Right kidney (tissue), 1 donor: Measurements from ENCODE around the gene ATXN7L1.

ENCODE experiments used
- DNase-seq: peaks from one replicate; pipeline ENCODE4 v3.0.0-alpha.2; 2016

The ATXN7L1 gene

DNA sequence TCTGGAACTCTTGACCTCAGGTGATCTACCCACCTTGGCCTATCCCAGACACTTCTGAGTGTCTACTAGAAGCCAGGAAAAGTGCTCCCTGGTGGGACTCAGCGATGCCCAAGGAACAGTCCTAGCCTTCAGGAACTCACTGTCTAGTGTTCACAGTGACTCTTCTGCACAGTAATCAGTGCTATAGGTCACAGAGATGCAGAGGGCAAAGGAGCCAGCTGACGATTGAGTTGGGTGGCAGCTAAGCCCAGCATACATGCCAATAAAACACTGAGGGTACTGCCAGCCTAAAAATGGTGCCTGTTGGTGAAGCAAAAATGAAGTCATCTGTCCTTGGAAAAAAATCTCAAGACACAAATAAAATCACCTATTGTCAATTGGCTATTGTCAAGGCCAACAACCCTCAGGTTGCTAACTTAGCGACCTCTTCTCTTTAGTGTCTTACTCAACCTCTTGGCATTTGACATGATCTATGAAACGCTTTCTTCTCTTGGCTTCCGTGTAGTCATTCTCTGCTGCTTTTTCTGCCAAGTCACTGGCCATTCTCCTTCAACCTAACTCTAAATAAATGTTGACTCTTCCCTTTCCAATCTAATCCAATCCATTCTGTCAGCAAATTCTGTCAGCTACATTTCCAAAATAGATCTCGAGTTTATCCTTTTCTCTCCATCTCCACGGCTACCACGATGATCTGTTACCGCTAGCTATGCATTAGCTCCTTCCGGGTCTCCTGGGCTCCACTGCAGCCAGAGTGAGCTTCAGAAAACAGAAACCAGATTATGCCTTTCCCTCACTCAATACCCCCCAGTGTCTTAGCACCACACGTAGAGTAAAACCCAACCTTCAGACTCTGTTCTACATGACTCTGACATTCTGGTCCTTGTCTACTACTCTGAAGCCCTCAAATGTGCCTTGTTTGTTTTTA lies 99.2 kb downstream of the ATXN7L1 start:
- DNase-seq, result no peak

DNA sequence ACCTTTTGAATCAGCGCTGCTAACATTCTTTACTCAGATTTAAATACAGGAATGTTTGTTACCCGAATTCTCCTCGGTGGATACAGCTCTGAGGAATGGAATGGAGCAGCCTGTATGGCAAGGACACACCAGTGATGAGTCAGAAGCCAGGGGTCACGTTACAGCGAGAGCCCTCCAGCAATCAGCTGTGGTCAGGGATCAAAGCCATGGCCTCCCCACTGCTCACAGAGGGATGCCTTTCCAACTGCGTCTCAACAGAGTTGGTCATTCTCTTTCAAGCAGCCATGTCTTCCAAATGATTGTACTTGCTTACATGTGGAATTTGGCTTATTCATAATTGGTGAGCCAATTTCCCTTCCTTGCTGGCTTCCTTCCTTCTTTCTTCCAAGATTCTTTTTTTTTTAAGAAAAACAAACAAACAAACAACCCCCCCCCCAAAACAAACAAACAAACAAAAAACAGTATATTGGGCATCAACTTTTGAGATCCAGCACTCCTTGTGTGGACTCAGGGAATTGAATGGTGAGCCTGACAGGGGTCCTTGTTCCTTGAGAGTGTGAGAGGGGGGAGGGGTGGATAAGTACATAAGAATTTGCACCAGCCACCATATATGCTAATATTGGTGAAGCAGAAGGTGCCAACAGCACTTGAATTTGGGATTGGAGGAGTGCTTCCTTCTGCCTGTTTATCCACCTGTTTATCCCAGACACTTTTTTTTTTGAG lies 100.2 kb downstream of the ATXN7L1 start:
- DNase-seq, result no peak

DNA sequence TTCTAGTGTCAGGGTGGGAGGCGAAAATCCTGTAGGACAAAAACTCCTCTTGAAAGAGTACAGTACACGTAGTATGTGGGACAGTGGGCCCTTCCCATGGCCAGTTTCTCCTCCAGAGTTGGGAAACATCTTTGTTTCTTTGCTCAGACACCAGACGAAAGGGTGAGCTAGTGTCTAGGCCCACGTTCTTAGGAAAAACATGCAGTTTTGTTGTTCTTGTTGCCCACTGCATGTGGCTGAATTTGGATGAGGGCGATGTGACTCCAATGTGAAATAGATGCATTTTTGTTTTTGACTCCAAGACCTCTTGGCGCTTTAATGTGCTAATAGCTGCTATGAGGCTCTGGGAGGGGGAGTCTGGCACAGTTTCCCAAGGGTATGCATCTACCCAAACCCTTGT lies 100.8 kb downstream of the ATXN7L1 start:
- no peak for DNase-seq

DNA sequence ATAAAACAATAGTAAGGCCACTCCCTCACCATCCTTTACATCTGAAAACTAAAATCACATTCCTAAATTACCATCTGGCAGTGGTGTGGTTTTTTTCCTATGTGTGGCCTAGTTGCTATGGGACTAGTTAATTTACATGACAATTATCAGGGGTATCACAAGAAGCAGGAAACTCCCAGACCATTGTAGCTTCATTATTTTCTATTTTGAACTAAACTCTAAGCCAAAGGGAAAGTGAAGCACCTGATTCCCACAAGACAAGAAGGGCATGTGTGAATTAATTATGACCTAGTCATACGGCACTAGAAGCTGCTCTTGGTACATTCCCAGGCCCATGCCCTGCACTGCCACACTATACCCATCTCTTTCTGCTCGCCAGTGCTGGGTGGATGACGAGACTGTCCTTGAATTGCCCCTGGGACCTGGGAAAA lies 103.4 kb downstream of the ATXN7L1 start:
- DNase-seq, result no peak

DNA sequence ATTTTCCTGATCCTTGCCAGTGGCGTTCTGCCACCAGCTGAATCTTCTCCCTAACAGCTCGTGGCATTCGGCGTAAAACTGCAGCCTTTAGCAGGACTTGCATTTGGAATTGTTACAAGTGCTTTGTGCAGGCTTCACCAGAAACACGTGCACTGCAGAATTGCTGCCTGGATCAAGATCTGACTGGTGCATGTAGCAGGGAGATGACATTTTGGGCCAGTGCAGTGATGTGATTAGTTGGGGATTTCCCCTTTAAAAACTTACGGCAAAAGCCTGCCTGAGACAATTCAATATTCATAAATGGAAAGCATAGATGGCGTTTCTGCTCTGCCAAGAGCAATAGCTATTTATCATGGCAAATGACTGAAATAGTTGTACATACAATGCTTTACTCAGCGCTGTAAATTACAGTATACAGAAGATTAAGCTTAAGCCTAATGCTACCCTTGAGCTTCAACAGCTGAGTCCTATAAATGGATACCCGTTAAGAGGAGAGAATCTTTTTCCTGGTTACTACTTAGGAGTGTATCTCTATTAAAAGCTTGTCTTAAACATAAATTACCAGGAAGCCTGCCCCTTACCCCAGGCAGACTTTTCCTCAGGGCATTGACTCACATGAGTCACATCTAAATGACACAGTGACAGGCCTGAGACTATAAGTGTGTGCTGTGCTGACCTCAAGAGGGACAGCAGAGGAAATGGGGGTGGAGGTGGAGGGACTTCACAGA lies 106.3 kb downstream of the ATXN7L1 start:
- DNase-seq, result no peak

DNA sequence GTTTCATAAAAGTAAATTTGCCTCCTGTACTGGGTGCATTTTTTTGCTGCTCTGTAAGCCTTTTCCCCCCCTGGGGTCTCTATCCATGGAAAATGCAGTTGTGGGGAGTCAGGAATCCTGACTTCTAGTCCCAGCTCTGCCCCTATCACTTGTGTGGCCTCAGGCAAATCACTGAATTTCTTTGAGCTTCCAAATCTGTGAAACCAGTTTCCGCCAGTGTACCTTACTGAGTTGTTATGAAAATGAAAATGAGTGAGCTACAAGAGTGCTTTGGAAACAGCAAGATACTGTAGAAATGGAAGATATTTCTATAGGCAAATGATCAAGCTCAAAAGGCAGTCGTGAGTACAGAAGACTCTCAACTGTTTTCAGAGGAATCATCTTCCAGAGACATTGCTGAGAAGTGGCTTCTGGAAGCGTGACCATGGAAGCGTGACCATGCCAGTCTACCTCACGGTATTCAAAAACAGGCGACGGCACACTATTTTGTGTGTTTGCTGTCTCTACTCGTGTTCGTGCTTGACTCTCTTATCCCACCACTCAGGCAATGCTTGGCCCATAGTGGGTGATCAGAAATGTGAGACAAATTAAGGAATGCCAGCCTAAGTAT lies 107.4 kb downstream of the ATXN7L1 start:
- no peak for DNase-seq

DNA sequence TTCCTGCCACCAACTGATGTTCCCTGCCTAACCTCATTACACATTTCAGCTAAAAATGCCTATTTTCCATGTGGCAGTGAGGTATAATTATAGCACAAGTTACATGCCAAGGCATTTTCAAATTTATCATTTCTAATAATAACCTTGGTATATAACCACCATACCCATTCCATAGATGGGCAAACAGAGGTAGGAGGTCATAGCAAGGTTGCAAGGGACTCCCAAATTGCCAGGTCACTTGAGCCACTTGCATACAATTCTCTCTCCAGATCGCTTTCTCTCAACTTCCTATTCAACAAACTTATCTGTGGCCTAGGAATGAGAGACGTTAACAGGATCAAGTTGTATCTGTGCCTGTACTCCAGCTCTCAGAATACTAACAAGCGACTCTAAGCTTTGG lies 108.3 kb downstream of the ATXN7L1 start:
- no peak for DNase-seq

DNA sequence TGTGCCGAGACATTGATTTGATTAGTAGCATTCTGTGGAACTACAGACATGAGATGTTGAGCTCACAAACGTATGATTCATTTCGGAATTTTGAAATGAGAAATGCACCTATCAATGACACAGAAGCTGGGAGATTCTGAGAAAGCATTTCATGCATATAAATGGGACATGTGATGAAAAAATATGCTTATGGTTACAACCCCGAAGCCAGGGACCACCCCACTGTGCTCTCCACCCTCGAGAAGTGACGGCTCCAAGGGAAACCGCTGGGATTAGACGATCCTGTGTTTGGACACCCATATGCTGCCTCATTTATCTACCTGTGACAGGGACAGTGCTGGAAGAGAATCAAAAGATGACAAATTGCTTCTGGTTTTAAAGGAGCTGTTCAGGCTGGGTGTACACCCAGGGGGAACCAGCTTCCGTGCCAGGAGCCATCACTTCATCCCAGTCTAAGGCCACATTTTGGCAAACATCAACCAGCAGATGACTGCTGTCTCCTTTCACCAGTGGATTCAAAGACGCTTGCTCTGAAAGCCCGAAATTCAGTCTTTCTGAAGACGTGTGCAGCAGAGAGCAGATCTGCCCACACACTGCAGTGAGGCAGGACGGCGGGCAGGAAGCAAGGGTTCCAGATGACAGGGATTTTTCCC lies 109.9 kb downstream of the ATXN7L1 start:
- no peak for DNase-seq

DNA sequence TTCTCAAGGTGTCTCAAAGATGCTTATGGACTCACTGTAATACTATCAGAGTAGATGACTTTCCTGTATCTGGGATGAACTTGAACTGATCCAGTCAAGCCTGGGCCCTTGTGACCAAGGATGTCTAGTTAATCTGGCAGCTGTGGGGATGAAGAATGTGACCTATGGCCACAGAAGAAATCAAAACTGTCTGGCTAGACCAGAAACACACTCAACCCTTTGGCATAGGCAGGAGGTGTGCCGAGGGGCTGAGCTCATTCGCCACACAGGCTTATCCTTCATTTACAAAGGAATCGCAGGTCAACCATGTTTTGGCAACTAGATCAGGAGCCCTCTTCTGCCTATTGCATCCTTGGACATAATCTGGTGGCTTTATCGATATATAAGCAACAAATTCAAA lies 110.6 kb downstream of the ATXN7L1 start:
- DNase-seq, result no peak

DNA sequence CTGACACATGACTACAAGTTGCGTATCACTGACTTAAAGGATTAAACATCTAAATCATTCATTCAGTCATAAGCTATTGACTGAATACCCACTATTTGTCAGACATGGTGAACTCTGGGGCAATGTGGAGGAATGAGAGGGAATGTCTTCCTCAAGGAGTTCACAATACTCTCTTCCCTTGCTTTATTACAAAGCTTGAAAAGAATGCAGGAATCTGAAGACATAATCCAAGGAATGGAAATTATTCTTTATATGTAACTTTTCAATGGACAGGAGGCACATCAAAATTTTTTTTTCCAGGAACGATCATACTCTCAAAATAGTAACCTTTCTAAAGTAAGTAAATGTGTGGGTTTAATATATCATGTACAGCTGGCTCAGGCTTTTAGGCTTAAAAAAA lies 111.9 kb downstream of the ATXN7L1 start:
- DNase-seq, result no peak

DNA sequence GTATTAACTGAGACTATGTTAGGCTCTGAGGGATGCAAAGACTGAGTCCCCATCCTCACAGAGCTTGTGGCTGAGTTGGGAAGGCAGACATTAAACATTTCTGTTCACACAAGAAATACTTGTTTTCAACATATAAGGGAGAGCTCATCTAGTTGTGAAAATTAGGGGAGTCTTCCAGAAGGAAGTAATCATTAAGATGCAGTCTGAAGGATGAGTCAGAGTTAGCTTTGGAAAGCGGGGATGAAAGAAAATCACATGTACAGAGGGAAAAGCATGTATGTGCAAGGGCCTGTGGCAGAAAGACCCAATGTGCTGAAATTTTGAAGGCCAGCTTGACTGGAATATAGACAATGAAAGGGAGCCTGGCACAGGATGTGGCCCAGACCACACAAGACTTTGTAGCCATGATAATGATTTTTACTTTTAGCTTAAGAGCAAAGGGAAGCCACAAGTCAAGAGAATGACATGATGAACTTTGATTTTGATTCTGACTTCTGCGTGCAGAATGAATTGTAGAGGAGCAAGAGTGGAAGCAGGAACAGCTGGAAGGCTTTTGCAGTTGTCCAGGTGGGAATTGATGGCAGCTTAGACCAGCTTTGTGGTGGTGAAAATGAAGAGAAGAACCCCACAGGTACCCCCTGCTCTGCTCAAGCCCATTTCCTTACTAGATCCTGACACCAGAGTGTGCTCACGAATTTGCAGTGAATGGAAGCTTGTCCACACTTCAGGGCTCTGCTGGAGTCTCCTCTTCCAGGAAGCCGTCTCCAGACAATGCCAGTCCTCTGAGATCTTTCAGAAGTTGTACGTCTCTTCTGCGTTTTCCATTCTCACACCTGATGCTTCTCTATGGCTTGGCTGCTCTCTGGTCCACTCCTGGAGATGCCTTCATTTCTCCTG lies 115.6 kb downstream of the ATXN7L1 start:
- no peak for DNase-seq

DNA sequence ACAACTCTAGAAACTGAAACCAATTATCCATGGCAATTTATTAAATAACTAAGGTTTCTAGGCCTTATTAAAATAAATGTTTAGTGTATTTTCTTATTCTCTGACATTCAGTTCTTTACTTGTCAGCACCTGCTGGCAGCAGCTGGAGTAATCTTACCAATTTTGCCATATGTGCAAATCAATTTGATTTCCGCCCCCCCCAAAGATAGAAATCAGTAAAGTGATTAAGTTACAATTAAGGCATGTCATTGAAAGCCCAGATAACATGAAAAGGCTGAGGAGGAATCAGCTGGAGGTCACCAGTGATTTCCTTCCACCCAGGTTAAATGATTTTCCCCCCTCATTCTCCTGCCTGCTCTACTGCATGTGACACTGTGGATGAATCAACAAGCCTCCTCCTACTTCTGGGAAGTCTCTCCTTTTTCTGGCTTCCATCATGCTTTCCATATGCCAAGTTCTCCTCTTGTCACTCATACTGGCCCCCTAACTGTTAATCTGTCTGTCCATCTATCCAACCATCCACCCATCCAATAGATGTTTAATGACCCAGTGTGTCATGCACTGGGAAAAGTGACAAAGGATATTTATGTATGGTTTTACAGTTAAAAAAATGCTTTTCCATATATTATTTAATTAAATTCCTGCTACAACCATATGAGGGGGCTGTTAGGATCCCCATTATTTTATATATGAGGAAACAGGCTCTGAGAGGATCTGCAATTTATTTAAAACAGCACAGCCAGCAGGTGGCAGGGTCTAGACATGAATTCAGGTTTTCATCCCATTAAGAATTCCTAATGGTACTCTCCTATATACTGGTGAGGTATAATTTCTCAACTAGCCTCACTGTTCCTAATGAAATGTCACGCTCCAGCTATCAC lies 116.5 kb downstream of the ATXN7L1 start:
- peak; percentile 38 for DNase-seq

DNA sequence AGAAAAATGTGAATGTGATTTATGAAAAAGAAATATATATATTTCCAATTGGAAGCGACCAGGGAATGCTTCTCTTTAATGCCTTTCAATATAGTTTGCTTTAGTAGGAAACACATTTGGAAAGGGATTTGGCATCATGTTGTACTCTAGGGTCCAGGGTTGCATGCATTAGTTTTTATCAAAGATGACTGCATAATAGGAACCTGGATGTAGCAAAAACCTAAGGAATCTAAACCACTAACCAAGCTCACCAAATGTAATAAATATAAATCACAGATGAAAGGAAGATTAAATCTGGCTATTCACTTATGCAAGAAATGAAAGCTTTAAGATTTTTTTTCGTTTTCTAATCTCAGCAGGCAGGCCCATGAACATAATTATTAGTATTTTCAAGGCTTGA lies 120.0 kb downstream of the ATXN7L1 start:
- no peak for DNase-seq

DNA sequence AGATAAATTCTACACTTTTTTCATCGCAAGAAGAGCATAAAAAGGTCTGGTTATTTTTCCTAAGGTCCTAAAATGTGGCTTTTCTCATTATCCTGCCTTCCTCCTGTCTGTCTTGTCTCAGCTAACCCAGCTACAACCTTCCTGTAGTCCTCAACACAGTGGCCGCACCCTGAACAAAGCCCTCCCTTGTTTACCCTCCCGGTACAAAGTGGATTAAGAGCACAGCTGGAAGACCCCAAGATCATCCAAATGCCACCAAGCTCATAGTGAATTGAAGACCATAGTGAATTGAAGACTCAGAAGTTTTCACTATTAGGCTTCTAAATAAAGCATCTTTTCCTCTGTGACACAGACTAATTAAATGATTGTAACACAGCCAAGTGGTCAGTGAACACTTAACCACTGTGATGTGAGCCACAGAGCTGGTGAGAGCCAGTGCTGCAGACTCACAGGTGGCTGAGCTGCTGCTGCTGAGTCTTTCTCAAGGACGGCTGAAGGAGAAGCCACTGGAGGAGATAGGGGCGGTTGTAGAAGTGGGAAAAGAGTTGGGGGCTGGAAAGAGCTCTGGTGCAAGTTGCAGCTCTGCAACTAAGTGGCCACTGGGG lies 123.6 kb downstream of the ATXN7L1 start:
- DNase-seq, result no peak

DNA sequence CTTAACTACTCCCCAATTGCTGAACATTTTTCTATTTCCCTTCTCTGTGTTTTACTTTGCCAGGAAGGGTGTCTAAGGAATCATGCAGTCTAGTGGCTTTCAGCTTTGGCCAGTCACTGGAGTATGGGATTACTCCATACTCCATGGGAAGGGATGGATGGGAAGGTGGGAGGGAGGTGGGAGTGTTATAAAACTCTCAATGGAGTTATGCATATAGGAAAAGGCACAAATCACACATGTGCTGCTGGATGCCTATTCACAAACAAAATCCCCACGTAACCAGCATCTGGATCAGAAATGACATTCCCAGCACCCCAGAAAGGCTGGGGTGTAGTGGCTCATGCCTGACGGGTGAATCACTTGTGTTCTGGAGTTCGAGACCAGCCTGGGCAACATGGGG lies 125.3 kb downstream of the ATXN7L1 start:
- DNase-seq, result no peak

DNA sequence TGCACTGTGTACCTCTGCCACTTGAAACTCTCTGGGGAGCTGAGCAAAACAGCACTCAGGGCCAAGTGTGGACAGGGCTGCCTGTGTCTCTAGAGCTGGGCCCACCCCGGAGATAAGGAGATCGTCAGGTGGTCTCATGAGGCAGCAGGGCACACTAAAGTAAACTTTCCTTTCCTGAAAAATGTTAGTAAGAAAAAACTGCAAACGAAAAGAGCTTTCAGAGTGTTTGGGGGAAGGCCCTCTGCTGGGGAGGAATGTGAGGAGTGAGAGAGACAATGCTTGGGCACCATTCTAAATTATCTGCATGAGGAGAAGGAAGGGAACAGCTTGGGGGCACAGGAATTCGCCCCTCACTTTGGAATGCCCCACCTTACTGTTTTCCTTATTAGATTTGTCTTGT lies 127.7 kb downstream of the ATXN7L1 start:
- no peak for DNase-seq

DNA sequence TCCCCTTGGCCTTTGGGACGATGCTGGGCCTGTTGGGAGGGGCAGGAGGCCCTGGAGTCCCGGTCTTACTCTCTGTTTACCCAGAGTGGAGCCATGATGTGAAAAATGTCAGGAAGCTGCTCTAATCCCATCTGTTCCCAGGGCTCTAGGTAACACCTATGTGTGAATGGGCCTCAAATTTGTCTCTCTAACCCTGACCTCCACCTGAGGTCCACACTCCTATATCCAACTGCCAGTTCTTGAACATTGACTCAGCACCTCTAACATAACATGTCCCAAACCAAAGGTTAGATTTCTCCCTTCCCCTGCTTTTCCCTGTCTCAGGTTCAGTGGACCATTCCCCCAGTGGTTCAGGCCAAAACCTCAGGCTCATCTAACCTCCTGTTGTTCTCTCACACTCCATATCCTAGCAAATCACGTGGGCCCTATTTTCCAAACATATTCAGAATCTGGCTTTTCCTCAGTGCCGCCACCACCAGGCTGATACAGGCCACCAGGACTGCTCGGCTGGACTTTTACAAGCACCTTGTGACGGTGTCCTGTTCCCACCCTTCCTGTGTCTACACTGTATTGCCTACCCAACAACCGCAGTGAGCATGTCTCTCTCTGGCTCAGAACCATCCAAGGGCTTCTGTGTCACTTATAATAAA lies 130.6 kb downstream of the ATXN7L1 start:
- no peak for DNase-seq

DNA sequence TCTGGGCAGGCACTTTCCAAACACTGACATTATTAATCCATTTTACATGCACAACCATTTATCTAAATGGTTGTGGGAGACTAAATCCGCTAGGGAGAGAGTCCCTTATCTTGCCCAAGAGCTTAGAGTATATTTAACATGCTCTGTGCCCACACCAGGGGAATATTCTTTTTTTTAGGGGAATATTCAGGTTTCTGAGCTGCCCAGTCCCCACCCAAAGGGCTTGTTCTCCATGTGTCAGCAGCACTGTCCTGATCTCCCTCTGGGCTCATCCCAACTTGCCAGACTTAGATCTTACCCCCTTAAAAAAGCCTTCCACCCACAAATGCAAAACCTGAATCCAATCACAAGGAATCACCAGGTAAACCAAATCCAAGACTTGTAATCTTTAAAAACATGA lies 132.1 kb downstream of the ATXN7L1 start:
- DNase-seq, result no peak
